ENCODE data around the gene ADAMTS12. TPM values are rescaled to one million over a fixed set of nuclear protein-coding genes. Genes with fewer than 3 reads are reported as not detected.

The ADAMTS12 gene
- total RNA-seq, 2 donors from 2014 or later: 0.43 to 1.7 TPM

DNA sequence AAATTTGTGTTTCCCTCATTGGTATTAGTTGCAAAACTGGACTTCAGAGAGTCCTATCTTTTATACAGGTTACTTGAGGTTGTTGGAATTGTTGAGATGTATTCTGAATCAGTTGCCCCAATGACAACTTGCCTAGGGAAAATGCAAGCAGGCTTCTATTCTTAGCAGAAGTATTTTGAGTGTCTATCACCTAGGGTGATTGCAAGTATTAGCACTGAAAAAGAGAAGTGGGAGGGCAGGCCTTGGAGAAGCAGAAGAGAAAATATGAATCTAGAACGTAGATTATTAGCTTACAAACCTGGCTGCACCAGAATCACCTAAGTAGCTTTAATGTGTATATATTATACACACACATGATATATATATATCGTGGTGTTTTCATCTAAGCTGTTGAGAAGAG, 43.2 kb downstream of the ADAMTS12 start:
- Histone ChIP-seq H3K27me3 (no peaks in the 10 kb centered on the region), H3K4me1 (peaks cover 0 to 22% of the 10 kb centered on the region in 2 donors), H3K4me3 (no peak overlapping the region), H3K36me3 (no peaks in the 10 kb centered on the region), H3K27ac (no peak overlapping the region), H3K9me3 (no peaks in the 10 kb centered on the region)
- TF ChIP-seq, protein P1, sequence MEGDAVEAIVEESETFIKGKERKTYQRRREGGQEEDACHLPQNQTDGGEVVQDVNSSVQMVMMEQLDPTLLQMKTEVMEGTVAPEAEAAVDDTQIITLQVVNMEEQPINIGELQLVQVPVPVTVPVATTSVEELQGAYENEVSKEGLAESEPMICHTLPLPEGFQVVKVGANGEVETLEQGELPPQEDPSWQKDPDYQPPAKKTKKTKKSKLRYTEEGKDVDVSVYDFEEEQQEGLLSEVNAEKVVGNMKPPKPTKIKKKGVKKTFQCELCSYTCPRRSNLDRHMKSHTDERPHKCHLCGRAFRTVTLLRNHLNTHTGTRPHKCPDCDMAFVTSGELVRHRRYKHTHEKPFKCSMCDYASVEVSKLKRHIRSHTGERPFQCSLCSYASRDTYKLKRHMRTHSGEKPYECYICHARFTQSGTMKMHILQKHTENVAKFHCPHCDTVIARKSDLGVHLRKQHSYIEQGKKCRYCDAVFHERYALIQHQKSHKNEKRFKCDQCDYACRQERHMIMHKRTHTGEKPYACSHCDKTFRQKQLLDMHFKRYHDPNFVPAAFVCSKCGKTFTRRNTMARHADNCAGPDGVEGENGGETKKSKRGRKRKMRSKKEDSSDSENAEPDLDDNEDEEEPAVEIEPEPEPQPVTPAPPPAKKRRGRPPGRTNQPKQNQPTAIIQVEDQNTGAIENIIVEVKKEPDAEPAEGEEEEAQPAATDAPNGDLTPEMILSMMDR (IDR thresholded peaks at IDR 0.05): no peak
- no peak for DNase-seq (ENCODE audit: low spot score)

DNA sequence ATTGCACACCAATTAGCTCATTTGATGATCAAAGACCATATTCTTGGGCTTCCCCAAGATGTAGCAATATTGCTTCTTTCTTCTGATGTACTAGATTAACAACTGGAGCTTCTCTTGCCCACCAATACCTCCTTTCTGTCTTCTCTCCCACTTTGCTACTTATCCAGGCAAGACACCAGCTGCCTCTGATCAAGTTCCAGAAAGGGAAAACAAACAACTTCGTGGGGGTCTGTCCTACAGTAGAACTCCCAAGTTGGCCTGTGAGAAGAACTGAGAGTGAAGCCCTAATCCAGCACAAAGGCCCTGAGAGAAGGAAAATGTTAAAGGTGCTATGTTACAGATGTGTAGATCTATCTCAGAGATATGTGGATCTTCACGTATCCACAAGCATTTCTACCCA, 44.9 kb downstream of the ADAMTS12 start:
- TF ChIP-seq, protein P1 (IDR thresholded peaks at IDR 0.05): no peak

DNA sequence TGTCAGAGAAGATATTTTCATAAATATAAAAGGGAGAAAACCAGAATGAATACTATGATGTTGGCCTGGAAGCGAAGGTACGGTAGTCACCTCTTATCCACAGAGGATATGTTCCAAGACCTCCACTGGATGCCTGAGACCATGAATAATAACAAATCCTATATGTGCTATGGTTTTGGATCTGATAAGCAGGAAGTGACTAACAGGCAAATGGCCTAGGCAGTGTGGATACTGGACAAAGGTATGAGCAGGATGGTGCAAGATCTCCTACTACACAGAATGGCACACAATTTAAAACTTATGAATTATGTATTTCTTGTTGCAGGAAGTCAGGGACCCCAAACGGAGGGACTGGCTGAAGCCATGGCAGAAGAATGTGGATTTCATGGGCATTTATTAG, 48.2 kb downstream of the ADAMTS12 start:
- H3K4me1 ChIP-seq: peaks cover 0 to 8% of the 10 kb centered on the region in 2 donors
- no peaks in the 10 kb centered on the region for H3K9me3 ChIP-seq
- no peak overlapping the region for H3K27ac ChIP-seq
- H3K4me3 ChIP-seq: no peak overlapping the region
- TF ChIP-seq, protein P1 (IDR thresholded peaks at IDR 0.05): no peak
- no peaks in the 10 kb centered on the region for H3K27me3 ChIP-seq
- no peak for DNase-seq (ENCODE audit: low spot score)
- no peaks in the 10 kb centered on the region for H3K36me3 ChIP-seq

More for the DNA sequence above, 44.9 kb downstream of the ADAMTS12 start:
- no peak for DNase-seq (ENCODE audit: low spot score)
- H3K4me3 ChIP-seq: no peak overlapping the region
- H3K27me3 ChIP-seq: no peaks in the 10 kb centered on the region
- H3K4me1 ChIP-seq: peaks cover 0 to 8% of the 10 kb centered on the region in 2 donors
- H3K36me3 ChIP-seq: no peaks in the 10 kb centered on the region
- no peak overlapping the region for H3K27ac ChIP-seq
- H3K9me3 ChIP-seq: no peaks in the 10 kb centered on the region

DNA sequence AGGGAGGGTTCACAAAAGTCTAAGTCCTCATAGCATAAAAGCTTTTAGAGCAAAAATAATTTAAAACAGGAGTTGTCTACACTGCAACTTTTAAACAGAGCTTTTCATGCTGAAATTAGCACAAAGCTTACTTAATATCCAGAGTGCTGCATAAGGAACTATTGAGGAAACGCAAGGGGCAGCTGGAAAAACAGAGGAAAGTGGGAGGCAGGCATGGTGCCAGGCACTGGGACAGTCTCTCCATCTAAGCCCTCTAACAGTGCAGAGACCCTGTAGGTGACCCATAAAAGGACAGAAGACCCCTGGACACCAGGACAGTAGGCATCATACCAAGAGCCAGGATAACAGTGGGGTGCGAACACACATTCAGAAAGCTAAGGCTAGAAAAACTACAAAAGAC, 49.3 kb downstream of the ADAMTS12 start:
- H3K9me3 ChIP-seq: no peaks in the 10 kb centered on the region
- TF ChIP-seq, protein P1 (IDR thresholded peaks at IDR 0.05): no peak
- no peak overlapping the region for H3K4me3 ChIP-seq
- no peak overlapping the region for H3K27ac ChIP-seq
- no peak for DNase-seq (ENCODE audit: low spot score)
- no peaks in the 10 kb centered on the region for H3K27me3 ChIP-seq
- H3K4me1 ChIP-seq: peaks cover 0 to 8% of the 10 kb centered on the region in 2 donors
- H3K36me3 ChIP-seq: no peaks in the 10 kb centered on the region

DNA sequence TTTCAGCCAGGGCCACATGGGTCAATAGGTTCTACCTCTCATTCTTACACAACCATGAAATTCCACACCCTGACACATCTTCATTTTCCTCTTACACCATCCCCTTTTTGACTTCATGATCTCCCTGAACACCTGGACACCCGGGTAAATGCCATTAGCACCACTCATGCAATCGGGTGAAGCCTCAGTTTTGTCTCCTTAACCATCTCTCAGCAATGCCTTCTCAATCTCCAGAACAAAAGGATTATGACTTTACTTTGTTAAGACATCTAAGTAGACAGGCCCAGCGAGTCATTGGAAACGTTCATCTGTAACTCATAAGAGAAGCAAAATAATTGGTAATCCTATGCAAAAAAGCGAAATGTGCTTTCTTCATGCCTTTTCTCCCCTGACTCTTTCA, 49.9 kb downstream of the ADAMTS12 start:
- Histone ChIP-seq H3K4me1 (peaks cover 0 to 8% of the 10 kb centered on the region in 2 donors), H3K4me3 (no peak overlapping the region), H3K27me3 (no peaks in the 10 kb centered on the region), H3K36me3 (no peaks in the 10 kb centered on the region), H3K9me3 (no peaks in the 10 kb centered on the region), H3K27ac (no peak overlapping the region)
- TF ChIP-seq, protein P1 (IDR thresholded peaks at IDR 0.05): no peak
- DNase-seq (ENCODE audit: low spot score): no peak

DNA sequence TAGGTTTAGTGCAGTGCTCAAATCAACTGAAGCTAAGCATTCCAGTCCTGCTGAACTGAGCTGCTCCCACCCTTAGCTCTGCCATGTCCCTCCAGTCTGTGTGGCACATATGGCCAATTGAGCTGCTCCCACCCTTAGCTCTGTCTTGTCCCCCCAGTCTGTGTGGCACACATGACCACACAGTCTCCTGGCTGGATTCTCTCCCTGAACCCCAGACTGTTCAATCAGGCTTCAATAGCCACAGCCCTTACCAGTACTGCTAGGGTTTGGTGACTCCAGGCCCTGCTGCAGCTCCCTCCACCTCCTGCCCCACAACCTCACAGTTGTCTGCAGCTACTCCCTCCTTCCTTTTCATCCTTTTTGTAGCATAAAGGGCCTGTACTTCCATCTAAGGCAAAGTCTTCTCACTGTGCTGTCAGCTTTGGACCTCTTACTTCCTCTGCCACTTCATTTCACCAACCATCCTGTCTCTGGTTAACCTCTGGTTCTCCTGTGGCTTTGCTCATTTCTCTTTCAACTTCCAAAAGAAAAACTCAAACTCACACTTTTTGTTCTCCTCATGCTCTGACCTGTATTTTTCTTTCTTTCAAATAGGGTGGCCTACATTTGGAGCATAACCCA, 50.8 kb downstream of the ADAMTS12 start:
- no peaks in the 10 kb centered on the region for H3K9me3 ChIP-seq
- no peaks in the 10 kb centered on the region for H3K36me3 ChIP-seq
- no peak overlapping the region for H3K4me3 ChIP-seq
- no peaks in the 10 kb centered on the region for H3K27me3 ChIP-seq
- TF ChIP-seq, protein P1 (IDR thresholded peaks at IDR 0.05): no peak
- no peak overlapping the region for H3K27ac ChIP-seq
- peaks cover 0 to 8% of the 10 kb centered on the region in 2 donors for H3K4me1 ChIP-seq
- no peak for DNase-seq (ENCODE audit: low spot score)
